PFSK-1 (cell line): ENCODE data around the gene FUT7.

Experiments
- FOXP2 ChIP-seq: optimal IDR thresholded peaks from 2 replicates; pipeline ENCODE3; 2011; ENCODE audit warnings: borderline replicate concordance, control low read depth, inconsistent platforms; ENCODE audit not compliant: insufficient read depth; ENCODE audit errors: extremely low read length, extremely low read depth
- POLR2AphosphoS5 ChIP-seq: IDR thresholded peaks from 2 replicates; pipeline ENCODE4 v1.6.1; 2012; ENCODE audit warnings: low read depth, mild to moderate bottlenecking, control low read depth, low read length, moderate library complexity
- REST ChIP-seq, 2 experiments: IDR thresholded peaks; 2 replicates each; pipeline versions ENCODE4 v1.6.1 to v1.8.0; 2011 to 2012; ENCODE audit warnings: low read depth in 2 of 2, low read length in 2 of 2, control low read depth in 1 of 2, inconsistent platforms in 1 of 2, mild to moderate bottlenecking in 1 of 2, moderate library complexity in 1 of 2; ENCODE audit not compliant: insufficient read depth in 1 of 2
- SIN3A ChIP-seq: IDR thresholded peaks from 2 replicates; pipeline ENCODE4 v1.6.1; 2012; ENCODE audit warnings: mild to moderate bottlenecking, low read length, moderate library complexity, borderline replicate concordance; ENCODE audit not compliant: insufficient read depth
- TAF1 ChIP-seq: IDR thresholded peaks from 2 replicates; pipeline ENCODE4 v1.6.1; 2012; ENCODE audit warnings: low read length, control low read depth, borderline replicate concordance; ENCODE audit not compliant: insufficient read depth

The FUT7 gene

GRCh38 chr9:137065336-137065967, 33.6 kb upstream of the FUT7 start:
- TF ChIP-seq REST (IDR thresholded peaks at IDR 0.05; ENCODE audit: insufficient read depth in 1 of 2, low read depth in 2 of 2, low read length in 2 of 2) (no peak), TAF1 (no peak), POLR2AphosphoS5 (no peak), FOXP2 (no peak)

- TF ChIP-seq POLR2AphosphoS5 (no peak), REST (IDR thresholded peaks at IDR 0.05; ENCODE audit: insufficient read depth in 1 of 2, low read depth in 2 of 2, low read length in 2 of 2) (no peak), TAF1 (no peak), FOXP2 (no peak), SIN3A (no peak)
Measured at GRCh38 chr9:137064880-137065164, 32.9 kb upstream of the FUT7 start.

GRCh38 chr9:137064027-137064879, 32.4 kb upstream of the FUT7 start:
- TF ChIP-seq FOXP2, result no peak
- peak; percentile 71 to 74 for TF ChIP-seq REST (IDR thresholded peaks at IDR 0.05; ENCODE audit: insufficient read depth in 1 of 2, low read depth in 2 of 2, low read length in 2 of 2)

GRCh38 chr9:137063311-137064026, 31.6 kb upstream of the FUT7 start:
- no peak for TF ChIP-seq FOXP2

GRCh38 chr9:137062384-137062783, 30.5 kb upstream of the FUT7 start:
- TF ChIP-seq SIN3A (no peak), POLR2AphosphoS5 (no peak), REST (IDR thresholded peaks at IDR 0.05; ENCODE audit: insufficient read depth in 1 of 2, low read depth in 2 of 2, low read length in 2 of 2) (no peak), FOXP2 (no peak), TAF1 (no peak)
